Fibroblast of skin of right quadriceps (primary cell): ENCODE data around the gene TWF2.
A peak's percentile ranks its signal among the peaks of the same experiment; 100 is the strongest.

ENCODE experiments used
- DNase-seq: peaks from one replicate; pipeline ENCODE4 v3.0.0-alpha.2; 2013

Gene TWF2

DNA sequence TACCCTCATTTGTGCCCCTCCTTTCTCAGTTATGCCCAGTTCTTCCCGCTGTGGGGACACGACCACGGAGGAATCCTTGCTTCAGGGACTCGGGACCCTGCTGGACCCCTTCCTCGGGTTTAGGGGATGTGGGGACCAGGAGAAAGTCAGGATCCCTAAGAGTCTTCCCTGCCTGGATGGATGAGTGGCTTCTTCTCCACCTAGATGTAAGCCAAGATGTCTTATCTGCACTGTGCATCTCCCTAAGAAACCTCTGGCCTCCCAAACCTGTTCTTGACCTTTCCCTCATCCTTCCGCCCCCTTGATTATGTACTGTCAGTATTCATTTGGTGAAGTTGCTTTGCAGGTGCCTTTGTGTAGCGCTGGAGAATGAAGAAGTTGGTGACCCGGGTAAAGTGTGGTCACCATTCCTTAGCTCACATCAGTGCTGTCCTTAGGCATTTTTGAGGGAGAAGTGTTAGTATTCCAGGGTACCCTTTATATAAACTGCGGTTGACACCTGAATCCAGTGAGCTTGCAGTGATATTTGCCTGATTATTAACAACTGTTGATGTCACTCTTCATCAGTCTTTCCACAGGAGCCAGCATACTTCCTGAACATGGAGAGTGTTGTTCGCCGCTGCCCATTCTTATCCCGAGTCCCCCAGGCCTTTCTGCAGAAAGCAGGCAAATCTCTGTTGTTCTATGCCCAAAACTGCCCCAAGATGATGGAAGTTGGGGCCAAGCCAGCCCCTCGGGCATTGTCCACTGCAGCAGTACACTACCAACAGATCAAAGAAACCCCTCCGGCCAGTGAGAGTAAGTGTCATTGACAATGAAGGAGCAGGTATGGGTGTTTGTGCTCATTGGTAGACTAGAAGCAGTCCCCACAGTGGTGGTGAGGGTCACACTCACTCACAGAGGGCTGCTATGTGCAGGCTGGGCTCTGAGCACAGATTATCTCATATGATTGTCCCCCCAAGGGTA, 40.0 kb downstream of the TWF2 start:
- DNase-seq, result no peak

DNA sequence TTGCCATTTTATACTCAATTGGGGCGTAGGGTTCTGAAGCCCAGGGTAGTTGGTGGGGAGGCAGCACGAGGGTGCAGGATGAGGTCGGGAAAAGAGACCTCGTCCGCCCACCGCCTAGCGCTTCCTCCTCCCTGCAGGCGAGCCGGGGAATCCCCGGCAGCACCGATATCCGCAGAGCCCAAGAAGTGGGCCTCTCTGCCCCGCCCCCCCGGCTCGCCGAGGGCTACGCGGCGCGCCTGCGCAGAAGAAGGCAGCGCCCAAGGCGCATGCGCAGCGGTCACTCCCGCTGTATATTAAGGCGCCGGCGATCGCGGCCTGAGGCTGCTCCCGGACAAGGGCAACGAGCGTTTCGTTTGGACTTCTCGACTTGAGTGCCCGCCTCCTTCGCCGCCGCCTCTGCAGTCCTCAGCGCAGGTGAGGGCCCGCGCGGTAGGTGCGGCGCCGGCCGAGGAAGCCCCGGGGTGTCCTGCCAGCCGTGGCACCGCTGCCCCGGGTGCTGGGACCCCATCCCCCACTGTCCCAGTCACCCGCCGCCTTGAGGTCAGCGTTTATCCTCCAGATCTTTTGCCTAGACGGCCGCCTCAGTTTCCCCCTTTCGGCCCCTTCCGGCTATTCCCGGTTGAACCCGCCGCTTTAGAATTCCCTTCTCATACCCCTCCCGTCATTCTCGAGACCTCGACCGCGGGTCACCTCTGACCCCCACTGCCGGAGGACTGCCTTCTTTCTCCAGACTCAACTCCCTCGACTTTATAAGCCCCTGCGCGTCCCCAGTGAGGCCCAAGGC, 40.9 kb downstream of the TWF2 start, which contains the start of gene ALAS1:
Gene ALAS1, plus strand, starts transcription at position 319 of the 784 bp plus-strand sequence. CDS start 1,082 bp downstream, outside the sequence.
- DNase-seq, result peak; percentile 87

DNA sequence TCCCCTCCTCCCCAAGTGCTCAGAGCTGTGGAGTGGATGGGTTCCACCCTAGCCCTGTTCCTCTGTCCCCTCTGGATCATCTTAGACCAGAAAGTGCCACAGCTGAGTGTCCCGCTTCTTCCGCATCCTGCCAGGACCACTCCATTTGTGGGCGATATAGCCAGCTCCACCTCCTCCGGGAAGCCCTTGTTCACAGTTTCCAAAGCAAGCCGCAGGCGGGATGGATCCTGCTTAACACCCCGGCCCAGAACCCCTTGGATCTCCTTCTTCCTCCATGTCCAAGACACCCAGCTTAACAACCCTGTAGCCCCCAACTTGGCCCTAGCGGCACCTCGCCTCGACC, 41.5 kb downstream of the TWF2 start:
- DNase-seq, result no peak

DNA sequence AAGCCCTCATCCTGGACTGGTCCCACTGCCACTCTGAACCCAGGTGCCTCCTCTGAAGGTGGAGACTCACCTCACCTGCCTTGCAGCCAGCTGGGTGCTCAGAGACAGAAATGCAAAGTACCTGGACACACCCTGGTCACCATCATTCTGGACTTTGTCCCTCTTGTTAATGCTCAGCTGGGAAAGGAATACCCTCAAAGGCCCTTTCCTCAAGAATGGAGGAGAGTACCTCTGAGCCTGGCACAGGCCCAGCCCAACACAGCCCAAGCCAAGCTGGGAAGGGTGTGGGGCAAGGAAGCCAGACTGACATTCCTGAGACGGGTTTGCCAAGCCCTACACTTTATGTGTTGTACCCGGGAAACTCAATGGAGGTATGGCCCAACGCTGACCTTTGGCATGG, 42.0 kb downstream of the TWF2 start:
- DNase-seq, result no peak

DNA sequence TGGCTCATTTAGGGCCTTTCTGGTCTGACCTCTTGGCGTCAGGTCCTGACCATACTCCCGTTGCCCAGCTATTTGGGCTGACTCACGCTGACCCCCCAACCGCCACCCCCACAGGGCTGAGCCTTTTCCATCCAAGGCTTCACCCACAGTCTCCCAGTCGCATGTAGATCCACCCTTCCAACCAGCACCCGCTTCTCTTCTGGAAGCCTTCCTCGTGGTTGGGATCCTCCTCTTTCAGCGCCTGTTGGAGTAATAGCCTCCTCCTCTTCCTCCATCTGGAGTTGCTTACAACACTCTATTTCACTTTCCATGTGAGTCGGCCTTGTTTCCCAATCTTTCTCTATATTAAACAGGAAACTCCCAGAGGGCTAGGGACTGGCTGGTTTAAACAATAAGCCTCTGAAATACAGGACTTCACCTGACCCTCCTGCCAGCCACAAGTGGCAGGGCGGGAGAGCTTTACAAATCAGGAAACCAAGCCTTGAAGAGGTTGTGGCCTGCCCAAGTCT, 43.1 kb downstream of the TWF2 start:
- peak; percentile 30 for DNase-seq

DNA sequence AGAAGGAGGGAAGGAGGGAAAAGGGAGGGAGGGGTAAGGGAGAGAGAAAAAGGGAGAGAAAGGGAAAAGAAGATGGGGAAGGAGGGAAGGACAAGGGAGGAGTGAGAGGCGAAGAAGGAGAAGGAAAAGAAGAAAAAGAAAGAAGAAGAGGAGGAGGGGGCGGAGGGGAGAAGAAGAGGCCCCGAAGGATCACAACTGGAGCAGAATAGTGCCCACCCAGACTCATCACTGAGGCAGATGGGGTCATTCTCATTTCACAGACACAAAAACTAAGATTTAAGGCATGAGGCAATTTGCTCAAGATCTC, 43.7 kb downstream of the TWF2 start:
- no peak for DNase-seq

DNA sequence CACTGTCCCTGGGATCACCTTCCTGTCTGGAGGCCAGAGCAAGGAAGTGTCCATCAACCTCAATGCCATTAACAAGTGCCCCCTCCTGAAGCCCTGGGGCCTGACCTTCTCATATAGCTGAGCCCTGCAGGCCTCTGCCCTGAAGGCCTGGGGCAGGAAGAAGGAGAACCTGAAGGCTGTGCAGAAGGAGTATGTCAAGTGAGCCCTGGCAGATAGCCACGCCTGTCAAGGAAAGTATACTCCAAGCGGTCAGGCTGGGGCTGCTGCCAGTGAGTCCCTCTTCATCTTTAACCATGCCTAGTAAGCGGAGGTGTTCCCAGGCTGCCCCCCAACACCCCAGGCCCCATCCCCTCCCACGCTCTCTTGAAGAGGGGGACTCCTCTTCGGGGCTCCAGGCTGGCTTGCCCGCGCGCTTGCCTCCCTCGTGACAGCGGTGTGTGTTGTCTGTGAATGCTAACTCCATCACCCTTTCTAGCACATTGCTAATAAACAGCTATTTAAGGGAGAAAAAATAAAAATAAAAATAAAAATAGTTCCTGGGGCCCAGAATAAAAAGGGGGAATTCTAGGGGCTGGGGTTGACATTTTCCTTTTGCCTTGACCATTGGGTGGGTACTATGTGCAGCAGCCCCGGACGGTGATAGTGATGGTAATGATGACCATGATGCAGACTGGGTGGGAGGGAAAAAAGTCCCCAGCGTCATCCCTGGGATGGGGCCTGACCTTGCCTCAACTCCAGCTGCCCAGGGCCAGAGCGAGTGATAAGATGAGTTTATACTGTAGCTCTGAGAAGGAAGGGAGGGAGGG, 44.3 kb downstream of the TWF2 start:
- DNase-seq, result no peak

DNA sequence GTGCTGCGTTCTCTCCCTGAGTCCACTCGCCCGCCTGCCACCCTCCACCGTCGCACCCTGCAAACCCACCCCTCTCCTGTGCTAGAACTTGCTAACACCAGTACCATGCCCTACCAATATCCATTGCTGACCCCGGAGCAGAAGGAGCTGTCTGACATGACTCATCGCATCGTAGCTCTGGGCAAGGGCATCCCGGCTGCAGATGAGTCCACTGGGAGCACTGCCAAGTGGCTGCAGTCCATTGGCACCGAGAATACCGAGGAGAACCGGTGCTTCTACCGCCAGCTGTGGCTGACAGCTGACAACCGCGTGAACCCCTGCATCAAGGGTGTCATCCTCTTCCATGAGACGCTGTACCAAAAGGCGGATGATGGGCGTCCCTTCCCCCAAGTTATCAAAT, 45.9 kb downstream of the TWF2 start:
- no peak for DNase-seq

DNA sequence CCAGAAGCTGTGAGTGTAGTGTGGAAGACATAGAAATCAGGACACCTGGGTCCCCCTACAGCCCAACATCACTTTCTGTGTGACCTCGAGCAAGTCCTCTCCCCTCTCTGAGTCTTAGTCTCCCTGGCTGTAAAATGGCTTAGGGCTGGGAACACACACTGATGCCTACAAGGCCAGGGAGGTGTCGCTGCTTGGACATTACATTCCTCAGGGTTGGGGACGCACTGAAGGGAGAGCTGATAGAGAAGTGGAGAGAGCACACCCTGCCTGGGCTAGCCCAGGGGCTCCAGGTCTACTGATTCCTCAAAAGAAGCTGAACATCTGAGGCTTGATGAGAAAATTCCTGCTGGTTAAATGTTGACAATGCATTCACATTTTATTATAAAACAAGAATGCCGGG, 47.3 kb downstream of the TWF2 start:
- DNase-seq, result no peak

DNA sequence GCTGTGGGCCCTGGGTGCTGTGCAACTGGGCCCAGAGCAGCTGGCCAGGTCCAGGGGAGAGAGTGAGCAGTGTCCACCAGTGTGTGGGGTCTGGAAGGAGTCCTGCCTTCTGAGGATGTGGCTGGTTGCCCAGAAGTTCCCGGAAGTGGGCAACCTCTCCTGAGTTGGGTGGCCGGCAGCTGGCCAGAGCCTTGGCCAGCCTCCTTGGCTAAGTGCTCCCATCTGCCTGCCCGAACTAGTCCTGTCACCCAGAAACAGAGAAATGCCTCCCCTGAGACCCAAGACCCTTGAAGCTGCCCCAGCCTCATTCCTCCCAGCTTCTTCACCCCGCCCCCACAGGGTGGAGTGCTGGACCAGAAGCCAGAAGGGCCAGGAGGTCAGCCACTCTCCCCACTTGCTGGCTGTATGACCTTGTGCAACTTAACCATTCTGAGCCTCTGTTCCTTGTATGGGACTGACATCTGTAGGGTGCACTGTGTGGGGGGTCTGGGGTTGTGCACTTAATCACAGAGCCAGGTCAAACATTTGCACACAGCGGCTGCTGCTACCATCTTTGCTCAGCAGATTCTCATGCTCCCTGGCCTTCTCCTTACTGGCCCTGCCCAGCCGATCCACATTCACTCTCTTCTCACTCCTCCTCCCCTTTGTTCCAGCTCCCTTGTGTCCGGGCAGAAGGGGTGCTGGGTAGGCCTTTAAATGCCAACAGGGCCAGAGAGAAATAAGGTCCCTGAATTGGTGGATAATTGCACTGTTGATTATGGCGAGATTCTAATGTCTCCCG, 48.5 kb downstream of the TWF2 start:
- DNase-seq, result peak; percentile 13

DNA sequence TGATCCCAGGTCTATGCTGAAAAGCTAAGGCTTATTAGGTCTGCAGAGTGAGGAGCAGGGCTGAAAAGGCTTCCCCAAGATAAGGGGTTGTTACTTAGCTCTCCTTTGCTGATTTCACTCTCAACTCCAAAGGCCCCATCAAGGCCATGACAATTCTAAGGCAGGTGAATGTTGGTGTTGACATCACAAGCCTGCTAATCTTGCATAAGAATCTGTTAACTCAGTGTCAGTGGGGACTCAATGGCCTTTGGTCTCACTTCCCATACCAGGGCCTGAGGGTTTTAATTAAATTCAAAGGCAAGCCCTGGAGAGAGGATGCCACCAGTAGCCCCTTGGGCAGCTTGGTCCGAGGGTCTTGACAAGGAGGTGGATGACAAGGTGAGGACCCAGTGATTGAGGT, 50.4 kb downstream of the TWF2 start:
- no peak for DNase-seq

DNA sequence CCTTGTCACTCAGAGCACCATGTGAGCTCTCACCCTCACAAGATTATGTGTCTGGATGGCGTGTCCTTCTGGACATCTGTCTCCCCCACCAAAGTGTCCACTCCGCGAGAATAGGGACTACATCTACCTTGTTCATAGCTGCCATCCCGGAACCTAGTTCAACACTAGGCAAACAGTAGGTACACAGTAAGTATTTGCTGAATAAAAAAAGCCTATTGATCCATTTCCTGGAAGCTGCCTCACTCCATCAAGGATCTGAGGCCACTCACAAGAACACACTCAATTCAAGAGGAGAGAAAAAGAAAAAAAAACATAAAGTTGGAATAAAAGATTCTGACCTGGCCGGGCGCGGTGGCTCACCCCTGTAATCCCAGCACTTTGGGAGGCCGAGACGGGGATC, 52.2 kb downstream of the TWF2 start:
- DNase-seq, result no peak

DNA sequence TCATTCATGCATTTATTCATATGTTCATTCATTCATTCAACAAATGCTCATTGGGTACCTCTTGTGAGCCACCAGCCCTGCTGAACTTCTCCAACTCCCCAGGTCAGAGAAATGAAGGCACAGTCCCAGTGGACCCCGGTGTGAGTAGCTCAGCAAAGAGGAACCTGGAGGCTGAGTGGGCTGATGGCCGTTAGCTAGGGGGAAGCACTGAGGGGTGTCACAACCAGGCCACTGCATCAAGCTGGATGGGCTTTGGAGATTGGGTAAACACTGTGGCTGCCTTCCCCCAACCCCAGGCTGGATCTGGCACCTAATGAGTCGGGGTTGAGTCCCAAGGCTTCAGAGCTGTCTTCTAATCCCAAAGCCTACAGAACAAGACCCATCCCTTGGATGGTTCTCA, 53.1 kb downstream of the TWF2 start:
- DNase-seq, result no peak

DNA sequence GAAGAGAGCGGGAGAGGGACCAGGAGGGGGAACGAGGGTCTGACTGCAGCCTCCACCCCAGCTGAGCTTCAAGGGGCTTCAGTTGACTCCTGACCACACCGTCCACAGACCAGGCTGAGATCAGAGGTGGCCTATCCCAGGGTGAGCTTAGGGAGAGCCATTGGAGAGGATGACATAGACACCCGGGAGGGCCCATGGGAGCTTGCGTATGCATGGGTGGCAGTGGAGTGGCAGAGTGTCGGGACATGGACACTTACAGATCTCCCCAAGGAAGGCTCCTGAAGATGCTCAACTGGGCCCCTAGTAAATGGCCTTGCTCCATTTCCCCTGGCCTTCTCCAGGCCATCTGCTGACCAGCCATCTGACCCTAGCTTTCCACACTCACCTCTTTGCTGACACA, 53.6 kb downstream of the TWF2 start:
- DNase-seq, result no peak

DNA sequence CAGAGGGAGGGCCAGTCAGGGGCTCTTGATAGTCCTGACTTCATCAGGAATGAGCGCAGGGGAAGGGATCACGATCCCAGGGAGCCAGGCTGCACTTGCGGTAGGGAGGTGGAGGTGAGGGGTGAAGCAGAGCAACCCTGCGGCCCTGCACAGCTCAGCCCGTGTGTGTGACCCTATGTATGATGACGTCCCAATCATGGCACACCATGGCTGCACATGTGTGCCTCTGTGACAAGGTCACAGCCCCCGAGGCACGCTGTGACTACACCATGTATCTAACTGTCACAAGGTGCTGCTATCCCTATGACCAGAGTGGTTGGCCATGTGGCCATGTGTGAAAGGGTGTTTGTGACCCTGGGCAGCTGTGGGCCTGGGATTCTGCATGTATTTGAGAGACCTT, 54.3 kb downstream of the TWF2 start:
- DNase-seq, result no peak

DNA sequence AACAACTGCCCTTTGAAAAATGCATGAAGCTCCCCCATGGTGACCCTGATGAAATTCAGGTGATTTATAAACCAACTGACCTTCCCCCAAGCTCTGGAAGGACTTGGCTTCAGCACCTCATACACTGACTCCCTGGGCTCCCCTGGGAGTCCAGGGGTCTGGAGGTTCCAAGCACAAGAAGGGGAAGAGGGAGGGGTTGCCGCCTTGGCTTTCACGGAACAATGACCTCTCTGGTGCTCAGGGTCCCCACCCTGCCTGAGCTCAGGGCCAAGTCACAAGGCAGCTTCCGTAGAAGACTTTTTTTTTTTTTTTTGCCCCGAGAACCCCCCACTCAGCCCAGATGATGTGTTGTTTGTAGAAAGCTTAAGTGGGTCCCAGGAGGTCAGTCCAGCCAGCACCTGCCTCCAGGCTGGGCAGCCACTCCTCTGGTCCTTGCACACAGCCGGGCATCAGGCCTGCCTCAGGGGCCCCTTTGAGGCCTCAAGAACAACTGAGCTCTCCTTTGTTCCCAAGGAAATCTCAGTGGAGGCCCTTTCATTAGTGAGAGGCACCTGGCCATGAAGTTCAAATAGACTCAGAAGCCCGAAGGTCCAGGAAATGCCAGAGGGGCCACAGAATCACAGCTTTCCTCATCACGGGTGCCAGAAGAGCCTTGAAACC, 55.0 kb downstream of the TWF2 start:
- no peak for DNase-seq

DNA sequence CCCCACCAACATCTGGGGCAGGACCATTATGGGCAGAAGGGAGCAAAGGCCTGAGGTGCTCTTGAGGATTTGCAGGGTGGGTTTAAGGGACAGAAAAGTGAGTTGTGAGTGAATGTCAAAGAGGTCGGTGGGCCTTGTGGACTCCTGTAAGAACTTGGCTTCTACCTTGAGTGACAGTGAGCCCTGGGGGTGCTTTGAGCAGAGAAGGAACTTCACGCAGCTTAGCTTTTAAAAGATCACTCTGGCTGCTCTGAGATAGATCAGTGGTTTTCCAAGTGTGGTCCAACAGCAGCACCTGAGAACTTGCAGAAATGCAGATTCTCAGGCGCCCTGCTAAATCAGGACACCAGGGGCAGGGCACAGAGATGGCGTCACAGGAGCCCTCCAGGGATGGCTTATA, 56.3 kb downstream of the TWF2 start:
- no peak for DNase-seq

DNA sequence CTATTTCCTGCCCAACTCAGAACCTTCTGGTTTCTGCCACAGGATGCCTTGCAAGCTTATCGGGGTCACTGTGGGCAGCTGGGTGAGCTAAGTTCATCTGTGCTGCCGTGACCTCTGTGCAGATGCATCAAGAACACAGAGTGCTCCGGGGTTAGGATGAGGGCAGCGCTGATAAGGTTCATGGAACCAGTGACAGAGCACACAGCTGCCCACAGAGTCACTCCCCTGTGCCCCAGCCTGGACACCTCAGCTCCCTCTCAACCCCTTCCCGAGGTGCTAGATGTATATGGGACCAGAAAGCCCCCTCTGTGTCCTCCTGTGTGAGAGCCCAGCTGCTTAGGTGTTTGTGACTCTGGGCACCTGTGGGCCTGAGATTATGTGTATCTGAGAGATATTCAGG, 56.8 kb downstream of the TWF2 start:
- DNase-seq, result no peak

DNA sequence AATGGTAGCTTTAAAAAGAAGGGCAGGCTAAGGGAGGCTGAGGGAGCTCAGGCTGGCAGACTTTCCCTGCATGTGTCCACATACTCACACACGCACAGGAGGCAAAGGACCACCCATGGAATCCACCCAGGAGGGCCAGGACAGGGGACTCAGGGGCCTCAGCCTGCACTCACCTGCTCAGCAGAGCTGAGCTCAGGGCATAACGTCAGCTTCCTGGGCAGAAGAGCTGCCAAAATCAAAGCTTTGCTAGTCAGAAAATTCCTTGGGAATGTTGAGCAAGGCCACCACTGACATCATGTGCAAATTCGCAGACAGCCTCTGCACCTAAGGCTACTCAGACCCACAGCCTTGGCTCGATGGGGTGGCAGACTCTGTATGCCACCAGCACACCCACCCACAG, 57.4 kb downstream of the TWF2 start:
- peak; percentile 19 for DNase-seq
